H1 (cell line): ENCODE data around the gene MPRIP. TPM values are rescaled to one million over a fixed set of nuclear protein-coding genes. Genes with fewer than 3 reads are reported as not detected.

Source experiments
- CTCF ChIA-PET: fragments of 300-600 bp; sonication (Branson Sonifier 250); formaldehyde crosslinking; loops from one replicate; lab custom pipeline; 2021; ENCODE audit not compliant: partially characterized antibody; lab: Charles Lee
- POLR2A ChIA-PET: fragments of 300-600 bp; sonication (Branson Sonifier 250); formaldehyde crosslinking; loops from one replicate; lab custom pipeline; 2021; ENCODE audit warnings: inconsistent platforms; ENCODE audit not compliant: partially characterized antibody; lab: Charles Lee
- DNase-seq, 2 experiments: peaks; one replicate each; pipeline versions ENCODE4 v3.0.0 to v3.0.0-alpha.2; 2010 to 2022; ENCODE audit warnings: low spot score in 2 of 2, low read depth in 1 of 2, mixed read lengths in 1 of 2
- FAIRE-seq: peaks from 2 replicates; lab custom pipeline; 2011; peaks lifted over from hg19 to GRCh38; lab: Jason Lieb, UNC
- H2AFZ ChIP-seq: 2 replicates; pipeline ENCODE4 v1.8.1; 2012; ENCODE audit warnings: low read length, inconsistent platforms
- H2AK5ac ChIP-seq: 2 replicates; pipeline ENCODE4 v1.6.1; 2013; ENCODE audit warnings: low read depth, low read length
- H2BK120ac ChIP-seq: replicated peaks from 2 replicates; pipeline ENCODE3; 2013; ENCODE audit warnings: low read depth, low read length, inconsistent platforms
- H2BK12ac ChIP-seq: 2 replicates; pipeline ENCODE4 v1.6.1; 2013; ENCODE audit warnings: low read depth, low read length
- H2BK15ac ChIP-seq: 2 replicates; pipeline ENCODE4 v1.6.1; 2013; ENCODE audit warnings: low read length
- H2BK20ac ChIP-seq: 2 replicates; pipeline ENCODE4 v1.6.1; 2013; ENCODE audit warnings: low read length
- H2BK5ac ChIP-seq: 2 replicates; pipeline ENCODE4 v1.6.1; 2013; ENCODE audit warnings: low read depth, low read length
- H3K14ac ChIP-seq: 2 replicates; pipeline ENCODE4 v1.6.1; 2013; ENCODE audit warnings: inconsistent platforms; ENCODE audit not compliant: insufficient read length
- H3K18ac ChIP-seq: 2 replicates; pipeline ENCODE4 v1.6.1; 2013; ENCODE audit warnings: low read length; ENCODE audit errors: extremely low read depth
- H3K23ac ChIP-seq: 2 replicates; pipeline ENCODE4 v1.6.1; 2013; ENCODE audit warnings: inconsistent platforms; ENCODE audit not compliant: insufficient read length
- H3K23me2 ChIP-seq: 2 replicates; pipeline ENCODE4 v1.6.1; 2013; ENCODE audit warnings: low read depth, low read length
- H3K27ac ChIP-seq: 2 replicates; pipeline ENCODE4 v1.6.1; 2011; ENCODE audit warnings: low read depth, low read length, inconsistent platforms
- H3K27me3 ChIP-seq, 4 experiments: replicated peaks in 1 of 4; 1 replicate in 1 of 4; 2 replicates in 3 of 4; pipeline versions ENCODE4 v1.6.1 to v1.8.1; 2011 to 2013; ENCODE audit warnings: low read length in 3 of 4, mild to moderate bottlenecking in 3 of 4, inconsistent platforms in 2 of 4, mixed read lengths in 2 of 4, moderate library complexity in 1 of 4; ENCODE audit not compliant: control insufficient read depth in 3 of 4, insufficient read depth in 3 of 4; ENCODE audit errors: extremely low read depth in 1 of 4
- H3K36me3 ChIP-seq, 4 experiments: 2 replicates each; pipeline versions ENCODE4 v1.6.1 to v1.8.1; 2011 to 2013; ENCODE audit warnings: mild to moderate bottlenecking in 4 of 4, low read length in 3 of 4, moderate library complexity in 2 of 4, control low read depth in 1 of 4, inconsistent platforms in 1 of 4; ENCODE audit not compliant: insufficient read depth in 4 of 4, control insufficient read depth in 2 of 4
- H3K4ac ChIP-seq: replicated peaks from 2 replicates; pipeline ENCODE3; 2013; ENCODE audit warnings: low read length, low read depth, mixed read lengths, inconsistent platforms; ENCODE audit not compliant: insufficient read length
- H3K4me1 ChIP-seq, 4 experiments: replicated peaks in 1 of 4; 1 replicate in 1 of 4; 2 replicates in 3 of 4; pipeline versions ENCODE4 v1.6.1 to v1.8.1; 2011 to 2013; ENCODE audit warnings: low read length in 3 of 4, inconsistent platforms in 2 of 4, mixed read lengths in 1 of 4; ENCODE audit not compliant: insufficient read depth in 4 of 4, control insufficient read depth in 3 of 4
- H3K4me2 ChIP-seq, 2 experiments: 2 replicates each; pipeline versions ENCODE4 v1.6.1 to v1.8.1; 2011 to 2013; ENCODE audit warnings: low read depth in 2 of 2, low read length in 2 of 2, control low read depth in 1 of 2, inconsistent platforms in 1 of 2, mild to moderate bottlenecking in 1 of 2; ENCODE audit not compliant: insufficient read depth in 1 of 2
- H3K4me3 ChIP-seq, 4 experiments: fragments of 200-600, 300-600 bp in 1 of 4; sonication (generic), shearing (Covaris generic), sonication (Bioruptor Twin) in 1 of 4; 2 replicates each; pipeline versions ENCODE4 v1.5.1 to v1.8.1; 2011 to 2016; ENCODE audit warnings: low read length in 4 of 4, low read depth in 3 of 4, control low read depth in 2 of 4, inconsistent platforms in 2 of 4, mild to moderate bottlenecking in 2 of 4, mixed read lengths in 1 of 4, moderate library complexity in 1 of 4; ENCODE audit not compliant: insufficient read depth in 2 of 4; ENCODE audit errors: extremely low read depth in 1 of 4
- H3K56ac ChIP-seq: replicated peaks from 2 replicates; pipeline ENCODE3; 2013; ENCODE audit warnings: low read depth, mild to moderate bottlenecking, mixed read lengths, low read length, inconsistent platforms; ENCODE audit not compliant: insufficient read length
- H3K79me1 ChIP-seq: 2 replicates; pipeline ENCODE4 v1.6.1; 2013; ENCODE audit warnings: low read depth, low read length, control low read depth
- H3K79me2 ChIP-seq, 2 experiments: 2 replicates each; pipeline versions ENCODE4 v1.6.1 to v1.8.1; 2012 to 2013; ENCODE audit warnings: low read length in 2 of 2, mild to moderate bottlenecking in 2 of 2, inconsistent platforms in 1 of 2; ENCODE audit not compliant: insufficient read depth in 2 of 2, control insufficient read depth in 1 of 2
- H3K9ac ChIP-seq, 4 experiments: replicated peaks in 1 of 4; 1 replicate in 1 of 4; 2 replicates in 3 of 4; pipeline versions ENCODE4 v1.6.1 to v1.8.1; 2011 to 2013; ENCODE audit warnings: low read depth in 3 of 4, low read length in 3 of 4, control low read depth in 2 of 4, mild to moderate bottlenecking in 2 of 4, moderate library complexity in 2 of 4, inconsistent platforms in 1 of 4; ENCODE audit errors: extremely low read depth in 1 of 4
- H3K9me3 ChIP-seq, 2 experiments: 2 replicates each; pipeline versions ENCODE4 v1.6.1 to v1.8.1; 2012 to 2013; ENCODE audit warnings: mild to moderate bottlenecking in 2 of 2, moderate library complexity in 2 of 2, control low read depth in 1 of 2, inconsistent platforms in 1 of 2, low read depth in 1 of 2, low read length in 1 of 2, mixed read lengths in 1 of 2; ENCODE audit not compliant: insufficient read depth in 2 of 2
- H4K20me1 ChIP-seq, 2 experiments: replicated peaks in 1 of 2; 2 replicates each; pipeline versions ENCODE3 to v1.8.1; 2011 to 2013; ENCODE audit warnings: inconsistent platforms in 2 of 2, low read length in 2 of 2, mild to moderate bottlenecking in 1 of 2; ENCODE audit not compliant: insufficient read depth in 2 of 2, control insufficient read depth in 1 of 2
- H4K5ac ChIP-seq: 2 replicates; pipeline ENCODE4 v1.6.1; 2013; ENCODE audit warnings: low read length, low read depth, mixed read lengths, inconsistent platforms; ENCODE audit not compliant: insufficient read length
- H4K8ac ChIP-seq: 2 replicates; pipeline ENCODE4 v1.8.0; 2013; ENCODE audit warnings: mild to moderate bottlenecking, moderate library complexity, low read length, inconsistent platforms; ENCODE audit not compliant: insufficient read depth; ENCODE audit errors: extremely low read depth
- H4K91ac ChIP-seq: replicated peaks from 2 replicates; pipeline ENCODE3; 2013; ENCODE audit warnings: low read length, mixed read lengths, inconsistent platforms; ENCODE audit not compliant: insufficient read length
- HDAC6 ChIP-seq: IDR thresholded peaks from one replicate; pipeline ENCODE4 v1.7.1; 2012; ENCODE audit warnings: low read depth, mild to moderate bottlenecking, inconsistent platforms, low read length, moderate library complexity
- POLR2A ChIP-seq, 2 experiments: IDR thresholded peaks; 1 replicate in 1 of 2; 2 replicates in 1 of 2; pipeline ENCODE4 v1.6.1; 2011; ENCODE audit warnings: low read depth in 2 of 2, low read length in 2 of 2, mild to moderate bottlenecking in 2 of 2; ENCODE audit errors: control extremely low read depth in 1 of 2
- WGBS, 2 experiments: shearing (Covaris generic) in 1 of 2; methylation state at CpG; one replicate each; pipeline versions ENCODE4 v1.1.6 to v1.1.7; 2013 to 2015; ENCODE audit warnings: low lambda C conversion rate in 2 of 2, mixed read lengths in 2 of 2, inconsistent platforms in 1 of 2, low coverage in 1 of 2, missing lambda C conversion rate in 1 of 2; ENCODE audit not compliant: insufficient replicate concordance in 2 of 2, insufficient coverage in 1 of 2, insufficient read length in 1 of 2; ENCODE audit errors: extremely low coverage in 1 of 2, missing lambda C conversion rate in 1 of 2; 5-methylcytosine and 5-hydroxymethylcytosine counted together
- polyA plus RNA-seq, 7 experiments: library from polyadenylated mRNA; depleted of rRNA in 3 of 7; stranded (reverse) in 5 of 7; unstranded in 2 of 7; fragments of >200 nt in 5 of 7; fragments of 200-250 nt in 2 of 7; gene quantifications; 1 replicate in 5 of 7; 2 replicates in 1 of 7; 4 replicates in 1 of 7; pipeline versions ENCODE4 v1.2.1 to v1.2.3, GENCODE V29; 2011 to 2013; ENCODE audit warnings: missing spikeins in 2 of 7, mixed read lengths in 2 of 7
- total RNA-seq: library from RNA; stranded (reverse); fragmentation: NEBNext Ultra II Directional; extraction: Animal tissue kit (Norgen Biotek cat#: 25700); gene quantifications from 2 replicates; pipeline ENCODE4 v1.2.1, GENCODE V29; 2021

MPRIP gene
- total and polyA plus RNA-seq, 2 of the 8 experiments (the other 6 are each of a cell fraction or from before 2014, with no cell fraction given) = 48.6 to 146 TPM

DNA sequence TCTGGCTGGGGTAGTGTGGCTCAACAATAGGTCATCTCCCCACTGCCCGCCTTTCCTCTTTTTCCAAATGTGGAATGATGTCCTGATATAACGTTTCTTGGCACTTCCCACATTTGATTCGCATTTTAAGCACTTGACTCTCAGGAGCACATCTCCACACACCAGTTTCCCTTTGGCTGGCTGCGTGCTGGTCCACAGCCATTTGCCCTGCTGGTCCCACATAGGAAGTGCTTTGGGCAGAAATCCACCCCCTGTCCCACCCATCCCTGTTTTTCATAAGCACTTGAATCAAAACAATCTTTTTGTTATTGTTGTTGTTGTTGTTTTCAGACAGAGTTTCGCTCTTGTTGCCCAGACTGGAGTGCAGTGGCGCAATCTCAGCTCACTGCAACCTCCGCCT is 46.3 kb upstream of the MPRIP start:
- Histone ChIP-seq H4K20me1 (no peaks in the 10 kb centered on the region), H3K4me1 (no peaks in the 10 kb centered on the region; a peak in 1 of 7 replicates), H3K79me2 (no peaks in the 10 kb centered on the region), H4K8ac (no peak overlapping the region), H3K4ac (no peak overlapping the region), H3K56ac (no peak overlapping the region), H3K9me3 (peaks cover 0 to 3% of the 10 kb centered on the region in 2 experiments; a peak in 2 of 4 replicates), H4K91ac (no peak overlapping the region), H3K79me1 (no peaks in the 10 kb centered on the region), H3K4me2 (no peak overlapping the region), H2BK20ac (no peak overlapping the region), H3K9ac (no peak overlapping the region; a peak in 1 of 7 replicates), H4K5ac (no peak overlapping the region), H3K36me3 (no peaks in the 10 kb centered on the region), H3K18ac (no peak overlapping the region), H2BK12ac (no peak overlapping the region), H3K4me3 (no peak overlapping the region), H3K23me2 (peaks cover 3% of the 10 kb centered on the region; the same call in 1 of the 2 replicates), H2BK15ac (no peak overlapping the region), H3K14ac (no peak overlapping the region), H2BK5ac (no peak overlapping the region), H3K27ac (no peak overlapping the region), H2AFZ (no peak overlapping the region), H3K23ac (no peak overlapping the region), H2AK5ac (no peak overlapping the region), H3K27me3 (no peaks in the 10 kb centered on the region), H2BK120ac (no peak overlapping the region)
- CTCF ChIA-PET = interaction anchor here (1.0 kb wide), 1 partner anchor 13 kb away, joined by 3 read pairs; no protein-coding TSS in a partner anchor
- DNase-seq (no peak), FAIRE-seq (no peak)
- WGBS, 2 experiments = 85% methylated on average over 7 of the region's 7 CpGs; no CpG with 5 or more reads in 1 of the 2 experiments
- POLR2A ChIA-PET = no interaction called here
- TF ChIP-seq POLR2A (IDR thresholded peaks at IDR 0.05; ENCODE audit: control extremely low read depth in 1 of 2, low read depth in 2 of 2, low read length in 2 of 2) = no peak
- no peak for TF ChIP-seq HDAC6
